SHP77 treated with DMSO at 0.1 percent for 48 hours (cell line): Measurements from ENCODE around the gene PCNX3.
"Not testable (repeated sequence)": the region's sequence is repeated elsewhere in the genome, so short reads cannot be mapped to it uniquely, and the experiment has no call there.

Source experiments
- DNase-seq: peaks from one replicate; lab custom pipeline; 2025; lab: John Stamatoyannopoulos, UW

Gene PCNX3

GRCh38 chr11:65620666-65621065 is 5.1 kb downstream of the PCNX3 start:
- DNase-seq = no peak

DNA sequence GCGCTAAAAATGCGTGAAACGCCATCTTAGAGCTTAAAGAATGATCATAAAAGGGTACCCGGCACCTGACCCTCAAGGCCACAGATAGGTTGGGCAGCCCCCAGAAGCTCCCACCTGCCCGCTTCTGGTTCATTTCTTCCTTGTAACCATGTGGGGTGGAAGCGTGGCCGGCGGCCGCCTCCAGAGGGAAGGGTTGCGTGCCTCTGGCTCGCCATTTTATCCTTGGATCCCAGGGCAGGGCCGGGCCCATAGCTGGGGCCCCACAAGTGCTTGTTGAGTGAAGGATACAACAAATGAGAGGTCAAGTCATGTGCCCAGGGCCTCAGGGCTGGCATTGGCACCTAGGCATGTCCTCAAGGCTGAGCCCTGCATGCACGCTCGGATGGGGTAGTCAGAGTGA is 5.9 kb downstream of the PCNX3 start:
- DNase-seq = no peak

GRCh38 chr11:65622011-65622410 is 6.4 kb downstream of the PCNX3 start:
- DNase-seq = no peak

- DNase-seq = no peak
These were observed 7.6 kb downstream of the PCNX3 start for GRCh38 chr11:65623177-65623576.

- DNase-seq = no peak
These were observed 8.5 kb downstream of the PCNX3 start for GRCh38 chr11:65623852-65624616.

GRCh38 chr11:65624931-65625627 is 9.5 kb downstream of the PCNX3 start:
- no peak for DNase-seq

DNA sequence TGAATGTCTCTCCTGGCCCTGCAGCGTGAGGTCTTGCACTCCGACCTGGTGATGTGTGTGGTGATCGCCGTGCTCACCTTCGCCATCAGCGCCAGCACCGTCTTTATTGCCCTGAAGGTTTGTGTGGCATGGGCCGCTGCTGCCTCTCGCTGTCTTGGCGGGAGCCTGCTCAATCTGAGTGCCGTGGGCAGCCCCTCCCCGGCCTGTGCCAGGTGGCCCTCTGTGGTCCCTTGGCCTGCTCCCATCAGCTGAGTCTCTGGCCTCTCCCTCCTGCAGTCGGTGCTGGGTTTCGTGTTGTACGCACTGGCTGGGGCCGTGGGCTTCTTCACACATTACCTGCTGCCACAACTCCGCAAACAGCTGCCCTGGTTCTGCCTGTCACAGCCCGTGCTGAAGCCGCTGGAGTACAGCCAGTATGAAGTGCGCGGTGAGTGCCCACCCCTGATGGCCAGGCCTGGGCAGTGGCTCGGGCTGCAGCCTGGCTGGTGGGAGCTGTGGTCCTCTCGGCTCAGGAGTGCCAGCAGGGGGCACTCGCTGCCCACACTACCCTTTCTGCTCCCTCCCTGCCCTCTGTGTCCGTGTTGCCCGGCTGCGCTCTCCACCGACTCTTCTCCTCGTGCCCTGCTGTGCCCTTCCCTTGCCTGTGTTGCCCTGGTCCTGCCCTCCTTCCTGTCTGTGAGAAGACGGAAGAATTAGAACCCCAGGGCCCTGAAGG is 10.2 kb downstream of the PCNX3 start:
- DNase-seq = peak; percentile 8

DNA sequence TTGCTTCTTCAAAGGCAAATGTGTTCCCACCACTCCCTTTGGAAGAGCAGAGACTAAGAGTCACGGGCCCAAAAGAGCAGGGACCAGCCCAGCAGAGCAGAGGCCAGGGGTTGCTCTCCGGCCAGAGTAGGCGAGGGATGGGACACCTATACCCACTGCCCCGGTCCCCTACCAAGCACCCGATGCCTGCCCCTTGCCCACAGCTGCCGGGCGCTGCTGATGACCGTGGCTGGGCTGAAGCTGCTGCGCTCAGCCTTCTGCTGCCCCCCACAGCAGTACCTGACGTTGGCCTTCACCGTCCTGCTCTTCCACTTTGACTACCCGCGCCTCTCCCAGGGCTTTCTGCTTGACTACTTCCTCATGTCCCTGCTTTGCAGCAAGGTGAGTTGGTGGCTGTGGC is 11.6 kb downstream of the PCNX3 start:
- DNase-seq = no peak

DNA sequence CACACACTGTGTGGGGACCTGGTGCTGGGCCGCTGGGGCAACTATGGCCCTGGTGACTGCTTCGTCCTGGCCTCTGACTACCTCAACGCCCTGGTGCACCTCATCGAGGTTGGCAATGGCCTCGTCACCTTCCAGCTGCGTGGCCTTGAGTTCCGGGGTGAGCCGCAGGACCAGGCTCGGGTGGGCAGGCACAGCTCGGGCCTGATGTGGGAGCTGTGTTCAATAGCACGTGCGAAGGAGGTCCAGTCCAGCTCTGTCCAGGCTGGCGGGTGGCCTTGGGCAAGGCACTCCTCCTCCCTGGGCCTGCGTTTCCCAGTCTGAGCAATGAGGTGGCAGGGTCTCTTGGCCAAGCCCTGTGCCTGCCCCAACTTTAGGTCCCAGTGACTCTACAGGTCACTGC is 14.0 kb downstream of the PCNX3 start:
- DNase-seq = no peak

DNA sequence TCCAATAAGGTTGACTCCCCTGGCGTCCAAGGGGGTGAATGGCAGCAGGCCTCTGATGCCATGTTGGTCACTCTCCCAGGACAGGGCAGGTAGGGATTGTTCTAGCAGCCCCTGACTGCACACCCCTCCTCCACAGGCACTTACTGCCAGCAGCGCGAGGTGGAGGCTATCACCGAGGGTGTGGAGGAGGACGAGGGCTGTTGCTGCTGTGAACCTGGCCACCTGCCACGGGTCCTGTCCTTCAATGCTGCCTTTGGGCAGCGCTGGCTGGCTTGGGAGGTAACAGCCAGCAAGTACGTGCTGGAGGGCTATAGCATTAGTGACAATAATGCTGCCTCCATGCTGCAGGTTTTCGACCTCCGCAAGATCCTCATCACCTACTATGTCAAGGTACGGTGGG is 14.6 kb downstream of the PCNX3 start:
- DNase-seq = no peak

DNA sequence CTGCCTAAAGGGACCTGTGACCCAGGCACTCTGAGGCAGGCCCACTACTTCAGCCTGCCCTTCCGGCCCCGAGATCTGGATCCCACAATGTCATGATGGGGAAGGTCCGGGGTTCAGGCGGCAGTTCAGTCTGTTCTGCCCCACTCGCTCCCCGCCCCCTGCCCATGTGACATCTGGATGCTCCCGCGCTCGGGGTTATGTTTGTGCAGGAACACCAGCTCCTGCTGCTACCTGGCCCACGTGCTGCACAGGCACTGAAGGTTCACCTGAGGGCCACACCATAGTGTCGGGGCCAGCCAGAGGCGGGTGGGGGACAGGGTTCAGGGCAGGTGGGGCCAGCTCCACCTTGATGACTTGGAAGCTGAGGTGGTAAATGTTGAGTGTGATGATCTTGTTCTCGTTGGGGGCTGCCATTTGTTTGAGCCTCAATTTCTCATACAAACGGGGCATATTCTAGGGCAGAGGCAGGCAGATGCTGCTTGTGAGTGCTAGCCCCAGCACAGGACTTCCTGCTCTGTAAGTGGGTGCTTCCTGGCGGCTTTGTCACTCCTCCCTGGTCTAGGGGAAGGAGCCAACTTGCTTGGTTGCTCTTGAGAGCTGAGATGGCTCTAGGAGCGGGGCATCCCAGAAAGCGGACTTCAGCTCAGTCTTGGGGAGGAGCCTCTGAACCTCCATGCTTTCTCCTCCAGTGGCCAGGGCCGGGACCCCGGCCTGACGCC is 18.0 kb downstream of the PCNX3 start:
- no peak for DNase-seq

- no peak for DNase-seq
These were observed 18.5 kb downstream of the PCNX3 start for GRCh38 chr11:65634109-65634436.

GRCh38 chr11:65634440-65634839 is 18.9 kb downstream of the PCNX3 start:
- DNase-seq = no peak

GRCh38 chr11:65634905-65635731 is 19.5 kb downstream of the PCNX3 start:
- no peak for DNase-seq

DNA sequence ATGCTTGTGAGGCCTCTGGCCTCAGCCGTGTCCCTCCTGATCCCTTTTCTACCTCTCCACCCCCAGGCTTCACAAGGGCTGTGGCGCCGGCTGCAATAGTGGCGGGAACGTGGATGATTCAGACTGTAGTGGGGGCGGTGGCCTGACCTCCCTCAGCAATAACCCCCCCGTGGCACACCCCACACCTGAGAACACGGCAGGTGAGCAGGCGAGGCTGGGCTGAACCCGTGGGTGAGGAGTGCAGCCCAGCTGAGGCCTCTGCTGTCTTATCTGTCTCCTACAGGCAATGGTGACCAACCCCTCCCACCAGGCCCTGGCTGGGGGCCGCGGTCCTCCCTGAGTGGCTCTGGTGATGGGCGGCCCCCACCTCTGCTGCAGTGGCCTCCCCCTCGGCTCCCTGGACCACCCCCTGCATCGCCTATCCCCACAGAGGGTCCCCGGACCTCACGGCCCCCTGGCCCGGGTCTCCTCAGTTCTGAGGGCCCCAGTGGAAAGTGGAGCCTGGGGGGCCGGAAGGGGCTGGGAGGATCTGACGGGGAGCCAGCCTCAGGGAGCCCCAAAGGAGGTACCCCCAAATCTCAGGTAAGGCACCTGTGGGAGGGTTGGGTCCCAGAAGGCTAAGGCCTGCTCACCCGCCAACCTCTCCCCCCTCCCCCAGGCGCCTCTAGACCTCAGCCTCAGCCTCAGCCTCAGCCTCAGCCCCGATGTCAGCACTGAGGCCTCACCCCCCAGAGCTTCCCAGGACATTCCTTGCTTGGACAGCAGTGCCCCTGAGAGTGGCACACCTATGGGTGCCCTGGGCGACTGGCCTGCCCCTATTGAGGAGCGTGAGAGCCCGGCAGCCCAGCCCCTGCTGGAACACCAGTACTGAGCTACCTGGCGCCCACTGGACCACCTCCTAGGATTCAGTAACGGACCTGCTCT is 20.8 kb downstream of the PCNX3 start:
- no peak for DNase-seq

- DNase-seq = no peak
These were observed 21.5 kb downstream of the PCNX3 start for GRCh38 chr11:65637032-65637557.

- DNase-seq = peak; percentile 44
These were observed 22.3 kb downstream of the PCNX3 start, which contains the start of gene SIPA1 for GRCh38 chr11:65637794-65638419. Gene SIPA1 (plus strand): TSS chr11:65638101. CDS start chr11:65640922, 2,821 bp downstream.

GRCh38 chr11:65639228-65639597 is 23.6 kb downstream of the PCNX3 start:
- not testable (repeated sequence) for DNase-seq

DNA sequence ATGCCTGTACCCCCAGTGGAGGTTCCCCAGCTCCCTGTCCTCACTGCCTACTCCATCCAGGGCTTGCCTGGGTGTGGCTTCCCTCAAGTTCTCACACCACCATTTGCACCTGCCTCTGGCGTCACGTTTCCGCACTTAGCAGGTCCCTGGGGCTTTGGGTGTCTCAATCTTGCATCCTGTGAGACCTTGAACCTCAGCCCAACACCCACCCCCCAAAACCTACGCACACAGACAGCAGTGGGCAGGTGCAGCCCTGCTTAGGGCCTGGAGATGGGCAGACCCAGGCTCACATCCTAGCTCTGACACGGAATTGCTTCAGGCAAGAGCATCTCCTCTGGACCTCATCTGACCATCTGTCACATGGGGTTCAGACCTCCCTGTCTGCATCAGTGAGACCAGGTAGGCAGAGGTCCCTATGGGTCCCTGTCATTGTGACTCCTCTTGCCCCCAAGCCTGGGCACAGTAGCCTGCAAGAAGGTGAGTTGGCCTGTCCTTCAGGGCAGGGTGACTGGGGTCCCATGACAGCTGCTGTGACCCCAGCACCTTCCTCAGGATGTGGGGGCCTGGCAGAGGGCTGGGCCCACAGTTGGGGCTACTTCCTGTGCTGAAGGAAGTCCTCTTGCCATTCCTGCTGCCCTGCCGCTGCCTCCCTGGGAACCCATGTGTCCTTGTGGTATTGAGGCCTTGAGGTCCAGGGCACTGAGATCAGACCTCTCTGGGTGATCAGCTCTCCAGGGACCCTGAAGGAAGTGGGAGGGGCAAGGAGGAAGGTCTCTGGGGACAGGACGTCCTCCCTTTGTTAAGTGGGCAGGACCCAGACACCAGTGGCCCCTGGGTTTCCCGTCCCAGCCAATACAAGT is 24.3 kb downstream of the PCNX3 start:
- DNase-seq = no peak
